Spleen (tissue), 11 donors: ENCODE results near the gene ACLY. TPM values are rescaled to one million over a fixed set of nuclear protein-coding genes. Genes with fewer than 3 reads are reported as not detected.

ENCODE experiments used
- DNase-seq: peaks from one replicate; pipeline ENCODE4 v3.0.0-alpha.2; 2020
- H3K27ac ChIP-seq, 8 donors: fragments of 200-600 bp; sonication (generic) in 7 of 8; 1 replicate in 4 of 8; 2 replicates in 4 of 8; pipeline versions ENCODE4 v1.5.0 to v1.8.0; 2016 to 2021; ENCODE audit warnings: inconsistent platforms in 4 of 8, mild to moderate bottlenecking in 4 of 8, moderate library complexity in 1 of 8
- H3K27me3 ChIP-seq, 7 donors: fragments of 200-600 bp; sonication (generic) in 6 of 7; replicated peaks in 1 of 7; 1 replicate in 4 of 7; 2 replicates in 3 of 7; pipeline versions ENCODE4 v1.5.0 to v1.8.0; 2016 to 2021; ENCODE audit warnings: inconsistent platforms in 3 of 7, mild to moderate bottlenecking in 1 of 7
- H3K36me3 ChIP-seq, 6 donors: fragments of 200-600 bp; sonication (generic) in 5 of 6; 1 replicate in 4 of 6; 2 replicates in 2 of 6; pipeline versions ENCODE4 v1.5.0 to v1.8.0; 2016 to 2021; ENCODE audit warnings: inconsistent platforms in 2 of 6
- H3K4me1 ChIP-seq, 6 donors: fragments of 200-600 bp; sonication (generic) in 5 of 6; 1 replicate in 3 of 6; 2 replicates in 3 of 6; pipeline versions ENCODE4 v1.5.0 to v1.8.0; 2016 to 2021; ENCODE audit warnings: inconsistent platforms in 3 of 6
- H3K4me3 ChIP-seq, 8 donors: fragments of 200-600 bp; sonication (generic) in 7 of 8; 1 replicate in 4 of 8; 2 replicates in 4 of 8; pipeline versions ENCODE4 v1.5.0 to v1.8.0; 2016 to 2021; ENCODE audit warnings: inconsistent platforms in 4 of 8, mild to moderate bottlenecking in 4 of 8, moderate library complexity in 2 of 8
- H3K9me3 ChIP-seq, 8 donors: fragments of 200-600 bp; sonication (generic) in 7 of 8; 1 replicate in 4 of 8; 2 replicates in 4 of 8; pipeline versions ENCODE4 v1.5.0 to v1.8.0; 2016 to 2021; ENCODE audit warnings: inconsistent platforms in 4 of 8
- POLR2A ChIP-seq, 3 donors: fragments of 450-650 bp; IDR thresholded peaks; one replicate each; pipeline ENCODE4 v1.5.1; 2017; ENCODE audit warnings: antibody characterized with exemption in 3 of 3, mild to moderate bottlenecking in 1 of 3
- POLR2AphosphoS5 ChIP-seq, 3 donors: sonication (generic); formaldehyde crosslinking; IDR thresholded peaks; one replicate each; pipeline ENCODE4 v1.5.1; 2017; ENCODE audit warnings: antibody characterized with exemption in 3 of 3
- whole genome bisulfite sequencing, 5 donors: extraction: QIAGEN DNeasy Blood & Tissue Kit in 3 of 5; methylation state at CpG; one replicate each; pipeline versions ENCODE4 v1.1.5 to v1.1.7; 2013 to 2018; 5-methylcytosine and 5-hydroxymethylcytosine counted together
- intact Hi-C: fragments of 100-400 bp; cut with DNase I; formaldehyde crosslinking; loops from one replicate; pipeline ENCODE4 v1.15.0; 2023; ENCODE audit warnings: low total_unique reads
- polyA plus RNA-seq, 3 donors: library from polyadenylated mRNA; stranded (reverse); fragments of 200-250 nt; gene quantifications; one replicate each; pipeline ENCODE4 v1.2.1, GENCODE V29; 2013
- small RNA-seq, 4 donors: library from RNA; depleted of rRNA; stranded (forward); fragments of <200 nt; gene quantifications; one replicate each; pipeline ENCODE3, GENCODE V24; 2016
- total RNA-seq, 7 donors: library from RNA; depleted of rRNA in 3 of 7; stranded (reverse); fragments of >200 nt in 3 of 7; fragmentation: NEBNext Ultra II Directional in 4 of 7; extraction: Animal tissue kit (Norgen Biotek cat#: 25700) in 4 of 7; gene quantifications; one replicate each; pipeline versions ENCODE4 v1.1.0 to v1.2.1, GENCODE V29; 2016 to 2021
- TF ChIP-seq, protein P1 (sequence below), 11 experiments: fragments of 200-600 bp in 7 of 11; fragments of 450-650 bp in 4 of 11; sonication (generic) in 4 of 11; IDR thresholded peaks in 8 of 11; conservative IDR thresholded peaks in 3 of 11; 1 replicate in 7 of 11; 2 replicates in 4 of 11; pipeline versions ENCODE4 v1.4.0 to v1.8.0; 2016 to 2021; ENCODE audit warnings: antibody characterized with exemption in 11 of 11, inconsistent platforms in 4 of 11, mild to moderate bottlenecking in 1 of 11
- donor health status: healthy with polysubstance abuse.
- donor health status: DM: no; HTN: no; CAD: no; lungs with moderate emphysema.
- donor health status: DM: no; HTN: no; CAD: no.
- donor health status: Bipolar disorder and iron deficiency.
- donor health status: healthy.
- donor health status: DM: no; HTN: no; CAD: no.
- donor health status: DM: yes; HTN: yes; CAD: no.

ACLY gene
- total and polyA plus RNA-seq, 10 donors: 17.7 to 112 (median 80.2) TPM

- Histone ChIP-seq H3K27ac (no peak overlapping the region), H3K4me1 (no peaks in the 10 kb centered on the region), H3K36me3 (peaks cover 0 to 28% (median 17%) of the 10 kb centered on the region in 6 donors), H3K9me3 (no peaks in the 10 kb centered on the region), H3K4me3 (no peak overlapping the region), H3K27me3 (no peaks in the 10 kb centered on the region)
- DNase-seq: no peak
- intact Hi-C loops: no loop called here
- 88 to 92% (median 89%) methylated on average over 11 to 14 of the region's 14 CpGs for WGBS, 5 donors
- TF ChIP-seq, protein P1, sequence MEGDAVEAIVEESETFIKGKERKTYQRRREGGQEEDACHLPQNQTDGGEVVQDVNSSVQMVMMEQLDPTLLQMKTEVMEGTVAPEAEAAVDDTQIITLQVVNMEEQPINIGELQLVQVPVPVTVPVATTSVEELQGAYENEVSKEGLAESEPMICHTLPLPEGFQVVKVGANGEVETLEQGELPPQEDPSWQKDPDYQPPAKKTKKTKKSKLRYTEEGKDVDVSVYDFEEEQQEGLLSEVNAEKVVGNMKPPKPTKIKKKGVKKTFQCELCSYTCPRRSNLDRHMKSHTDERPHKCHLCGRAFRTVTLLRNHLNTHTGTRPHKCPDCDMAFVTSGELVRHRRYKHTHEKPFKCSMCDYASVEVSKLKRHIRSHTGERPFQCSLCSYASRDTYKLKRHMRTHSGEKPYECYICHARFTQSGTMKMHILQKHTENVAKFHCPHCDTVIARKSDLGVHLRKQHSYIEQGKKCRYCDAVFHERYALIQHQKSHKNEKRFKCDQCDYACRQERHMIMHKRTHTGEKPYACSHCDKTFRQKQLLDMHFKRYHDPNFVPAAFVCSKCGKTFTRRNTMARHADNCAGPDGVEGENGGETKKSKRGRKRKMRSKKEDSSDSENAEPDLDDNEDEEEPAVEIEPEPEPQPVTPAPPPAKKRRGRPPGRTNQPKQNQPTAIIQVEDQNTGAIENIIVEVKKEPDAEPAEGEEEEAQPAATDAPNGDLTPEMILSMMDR (IDR thresholded peaks at IDR 0.05 in 8 of 11, conservative IDR thresholded peaks at IDR 0.05 in 3 of 11): no peak
- TF ChIP-seq POLR2A (IDR thresholded peaks at IDR 0.05) (no peak), POLR2AphosphoS5 (IDR thresholded peaks at IDR 0.05) (no peak)
Observed at GRCh38 chr17:41821776-41822175, 97.0 kb downstream of the ACLY start.

DNA sequence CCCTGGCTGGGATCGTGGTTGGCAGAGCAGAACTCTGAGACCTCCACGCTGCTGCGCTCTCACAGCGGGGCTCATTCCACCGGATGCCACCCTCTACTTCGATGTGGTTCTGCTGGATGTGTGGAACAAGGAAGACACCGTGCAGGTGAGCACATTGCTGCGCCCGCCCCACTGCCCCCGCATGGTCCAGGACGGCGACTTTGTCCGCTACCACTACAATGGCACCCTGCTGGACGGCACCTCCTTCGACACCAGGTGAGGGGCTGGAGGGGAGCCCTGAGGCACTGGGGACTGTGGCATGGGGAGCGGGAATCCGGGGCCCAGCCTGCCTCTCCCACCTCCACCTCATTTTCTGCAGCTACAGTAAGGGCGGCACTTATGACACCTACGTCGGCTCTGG is 100.7 kb downstream of the ACLY start:
- intact Hi-C loops: no loop called here

More for the DNA sequence above, 100.7 kb downstream of the ACLY start:
- Histone ChIP-seq H3K4me1 (peaks cover 0 to 6% (median under 1%) of the 10 kb centered on the region in 6 donors), H3K36me3 (no peaks in the 10 kb centered on the region), H3K27ac (no peak overlapping the region), H3K4me3 (no peak overlapping the region), H3K27me3 (peaks cover 0 to 2% (median 0%) of the 10 kb centered on the region in 7 donors), H3K9me3 (no peaks in the 10 kb centered on the region)
- no peak for DNase-seq
- TF ChIP-seq POLR2A (IDR thresholded peaks at IDR 0.05): no peak
- no peak for TF ChIP-seq POLR2AphosphoS5 (IDR thresholded peaks at IDR 0.05)
- TF ChIP-seq, protein P1 (IDR thresholded peaks at IDR 0.05 in 8 of 11, conservative IDR thresholded peaks at IDR 0.05 in 3 of 11): no peak
- 89 to 98% (median 94%) methylated on average over 18 to 20 of the region's 20 CpGs for WGBS, 5 donors

Small RNAs within 50 kb of the gene (small RNA-seq; reads per million reads assigned to genes)
- 0 reads per million in 4 donors for gene AC125257.2

Other genes with a start within 250 kb of the ACLY start
- 100 to 1,000 TPM; 313 to 897 (median 665) TPM for gene EIF1, start 230.1 kb downstream of the ACLY start, total RNA-seq
- 100 to 1,000 TPM; 560 to 722 (median 560) TPM for gene EIF1, start 230.1 kb downstream of the ACLY start, polyA plus RNA-seq
- not detected for gene GAST, start 206.6 kb downstream of the ACLY start, total RNA-seq
- gene GAST, start 206.6 kb downstream of the ACLY start, polyA plus RNA-seq: not detected
- gene HAP1, start 184.3 kb downstream of the ACLY start, total RNA-seq: 1 to 10 TPM in 5 of 7 donors, under 1 TPM in 2; 0.83 to 8.4 (median 1.7) TPM
- under 1 TPM; 0.33 to 0.58 (median 0.54) TPM for gene HAP1, start 184.3 kb downstream of the ACLY start, polyA plus RNA-seq
- 10 to 100 TPM; 17.3 to 73.1 (median 45.3) TPM for gene JUP, start 132.2 kb downstream of the ACLY start, total RNA-seq
- 10 to 100 TPM; 13.7 to 17.4 (median 14.3) TPM for gene JUP, start 132.2 kb downstream of the ACLY start, polyA plus RNA-seq
- gene P3H4, start 107.0 kb downstream of the ACLY start, total RNA-seq: 1 to 10 TPM; 5.5 to 7.1 (median 6.0) TPM
- gene P3H4, start 107.0 kb downstream of the ACLY start, polyA plus RNA-seq: 1 to 10 TPM; 3.3 to 5.1 (median 3.5) TPM
- gene FKBP10, start 105.9 kb downstream of the ACLY start, total RNA-seq: 10 to 100 TPM; 14.8 to 30.8 (median 16.7) TPM
- gene FKBP10, start 105.9 kb downstream of the ACLY start, polyA plus RNA-seq: 10 to 100 TPM in 1 of 3 donors, 1 to 10 TPM in 2; 9.6 to 18.9 (median 9.9) TPM
- gene NT5C3B, start 82.7 kb downstream of the ACLY start, total RNA-seq: 10 to 100 TPM; 17.0 to 43.9 (median 26.0) TPM
- gene NT5C3B, start 82.7 kb downstream of the ACLY start, polyA plus RNA-seq: 10 to 100 TPM; 38.9 to 62.7 (median 60.9) TPM
- 1 to 10 TPM in 1 of 7 donors, under 1 TPM in 1, not detected in 5; 0.60 to 2.1 TPM for gene KLHL10, start 81.1 kb downstream of the ACLY start, total RNA-seq
- gene KLHL10, start 81.1 kb downstream of the ACLY start, polyA plus RNA-seq: under 1 TPM; 0.03 to 0.20 (median 0.05) TPM
- 10 to 100 TPM; 10.1 to 25.2 (median 12.6) TPM for gene KLHL11, start 53.5 kb downstream of the ACLY start, total RNA-seq
- 1 to 10 TPM in 1 of 3 donors, under 1 TPM in 2; 0.17 to 1.1 (median 0.20) TPM for gene KLHL11, start 53.5 kb downstream of the ACLY start, polyA plus RNA-seq
- gene ODAD4, start 11.7 kb upstream of the ACLY start, total RNA-seq: 1 to 10 TPM in 1 of 7 donors, under 1 TPM in 2, not detected in 4; 0.20 to 1.0 (median 0.52) TPM
- gene ODAD4, start 11.7 kb upstream of the ACLY start, polyA plus RNA-seq: under 1 TPM; 0.22 to 0.35 (median 0.30) TPM
- gene CNP, start 47.8 kb upstream of the ACLY start, total RNA-seq: 10 to 100 TPM; 29.2 to 49.8 (median 44.2) TPM
- gene CNP, start 47.8 kb upstream of the ACLY start, polyA plus RNA-seq: 10 to 100 TPM; 22.3 to 41.6 (median 25.9) TPM
- gene DNAJC7, start 98.5 kb upstream of the ACLY start, total RNA-seq: 100 to 1,000 TPM in 1 of 7 donors, 10 to 100 TPM in 6; 60.6 to 108 (median 90.4) TPM
- 10 to 100 TPM; 68.5 to 75.7 (median 71.6) TPM for gene DNAJC7, start 98.5 kb upstream of the ACLY start, polyA plus RNA-seq
- 10 to 100 TPM; 20.7 to 38.8 (median 25.2) TPM for gene NKIRAS2, start 101.1 kb upstream of the ACLY start, total RNA-seq
- gene NKIRAS2, start 101.1 kb upstream of the ACLY start, polyA plus RNA-seq: 10 to 100 TPM; 11.3 to 20.3 (median 12.4) TPM
- 1 to 10 TPM in 2 of 7 donors, under 1 TPM in 5; 0.43 to 1.6 (median 0.85) TPM for gene C17orf113, start 131.7 kb upstream of the ACLY start, total RNA-seq
- gene C17orf113, start 131.7 kb upstream of the ACLY start, polyA plus RNA-seq: under 1 TPM; 0.35 to 0.51 (median 0.43) TPM
- under 1 TPM in 5 of 7 donors, not detected in 2; 0.17 to 0.60 (median 0.44) TPM for gene ZNF385C, start 179.5 kb upstream of the ACLY start, total RNA-seq
- under 1 TPM; 0.26 to 0.46 (median 0.38) TPM for gene ZNF385C, start 179.5 kb upstream of the ACLY start, polyA plus RNA-seq
- gene DHX58, start 193.8 kb upstream of the ACLY start, total RNA-seq: 10 to 100 TPM; 23.0 to 30.9 (median 25.5) TPM
- 10 to 100 TPM; 20.9 to 41.2 (median 38.1) TPM for gene DHX58, start 193.8 kb upstream of the ACLY start, polyA plus RNA-seq
- gene KAT2A, start 202.4 kb upstream of the ACLY start, total RNA-seq: 10 to 100 TPM; 37.8 to 51.5 (median 47.1) TPM
- gene KAT2A, start 202.4 kb upstream of the ACLY start, polyA plus RNA-seq: 100 to 1,000 TPM; 101 to 168 (median 145) TPM
- gene HSPB9, start 203.9 kb upstream of the ACLY start, total RNA-seq: under 1 TPM in 1 of 7 donors, not detected in 6; 0.19 TPM
- under 1 TPM; 0.11 to 0.17 (median 0.16) TPM for gene HSPB9, start 203.9 kb upstream of the ACLY start, polyA plus RNA-seq
- 100 to 1,000 TPM; 120 to 181 (median 148) TPM for gene RAB5C, start 236.0 kb upstream of the ACLY start, total RNA-seq
- gene RAB5C, start 236.0 kb upstream of the ACLY start, polyA plus RNA-seq: 100 to 1,000 TPM in 1 of 3 donors, 10 to 100 TPM in 2; 70.0 to 152 (median 89.2) TPM